AG09309 (cell line): ENCODE measurements around the gene EPHA6.

Experiments used
- DNase-seq: peaks from one replicate; pipeline ENCODE4 v3.0.0-alpha.2; 2010; ENCODE audit warnings: low read depth
- H3K4me3 ChIP-seq: 2 replicates; pipeline ENCODE4 v1.5.1; 2011; ENCODE audit warnings: mild to moderate bottlenecking, low read depth, low read length, moderate library complexity; ENCODE audit not compliant: control insufficient read depth
- TF ChIP-seq, protein P1 (sequence below): IDR thresholded peaks from 2 replicates; pipeline ENCODE4 v1.5.1; 2011; ENCODE audit warnings: mild to moderate bottlenecking, low read depth, low read length, inconsistent platforms; ENCODE audit not compliant: insufficient read depth, control insufficient read depth; ENCODE audit errors: missing control alignments

Gene EPHA6

GRCh38 chr3:97647441-97647982, 833.1 kb downstream of the EPHA6 start:
- H3K4me3 ChIP-seq, result no peak overlapping the region
- no peak for DNase-seq
- TF ChIP-seq, protein P1, sequence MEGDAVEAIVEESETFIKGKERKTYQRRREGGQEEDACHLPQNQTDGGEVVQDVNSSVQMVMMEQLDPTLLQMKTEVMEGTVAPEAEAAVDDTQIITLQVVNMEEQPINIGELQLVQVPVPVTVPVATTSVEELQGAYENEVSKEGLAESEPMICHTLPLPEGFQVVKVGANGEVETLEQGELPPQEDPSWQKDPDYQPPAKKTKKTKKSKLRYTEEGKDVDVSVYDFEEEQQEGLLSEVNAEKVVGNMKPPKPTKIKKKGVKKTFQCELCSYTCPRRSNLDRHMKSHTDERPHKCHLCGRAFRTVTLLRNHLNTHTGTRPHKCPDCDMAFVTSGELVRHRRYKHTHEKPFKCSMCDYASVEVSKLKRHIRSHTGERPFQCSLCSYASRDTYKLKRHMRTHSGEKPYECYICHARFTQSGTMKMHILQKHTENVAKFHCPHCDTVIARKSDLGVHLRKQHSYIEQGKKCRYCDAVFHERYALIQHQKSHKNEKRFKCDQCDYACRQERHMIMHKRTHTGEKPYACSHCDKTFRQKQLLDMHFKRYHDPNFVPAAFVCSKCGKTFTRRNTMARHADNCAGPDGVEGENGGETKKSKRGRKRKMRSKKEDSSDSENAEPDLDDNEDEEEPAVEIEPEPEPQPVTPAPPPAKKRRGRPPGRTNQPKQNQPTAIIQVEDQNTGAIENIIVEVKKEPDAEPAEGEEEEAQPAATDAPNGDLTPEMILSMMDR, result no peak

DNA sequence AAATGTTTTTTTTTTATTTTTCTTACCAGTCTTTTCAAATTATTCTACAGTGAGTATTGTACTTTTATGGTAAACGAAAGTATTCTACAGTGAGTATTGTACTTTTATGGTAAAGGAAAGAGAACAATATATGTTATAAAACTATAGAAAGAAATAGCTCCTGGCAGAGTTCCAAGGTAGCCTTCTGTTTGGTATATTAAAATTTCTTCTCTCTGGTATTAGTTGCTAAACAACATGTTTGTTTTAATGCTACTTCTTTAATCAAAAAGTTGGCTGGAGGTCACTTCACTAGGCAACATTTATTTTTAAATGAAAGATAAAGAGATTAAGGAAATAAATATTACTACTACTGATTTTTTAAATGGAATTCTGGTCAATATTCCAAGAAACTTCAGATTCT, 841.6 kb downstream of the EPHA6 start:
- DNase-seq, result no peak
- TF ChIP-seq, protein P1, result no peak
- no peak overlapping the region for H3K4me3 ChIP-seq

DNA sequence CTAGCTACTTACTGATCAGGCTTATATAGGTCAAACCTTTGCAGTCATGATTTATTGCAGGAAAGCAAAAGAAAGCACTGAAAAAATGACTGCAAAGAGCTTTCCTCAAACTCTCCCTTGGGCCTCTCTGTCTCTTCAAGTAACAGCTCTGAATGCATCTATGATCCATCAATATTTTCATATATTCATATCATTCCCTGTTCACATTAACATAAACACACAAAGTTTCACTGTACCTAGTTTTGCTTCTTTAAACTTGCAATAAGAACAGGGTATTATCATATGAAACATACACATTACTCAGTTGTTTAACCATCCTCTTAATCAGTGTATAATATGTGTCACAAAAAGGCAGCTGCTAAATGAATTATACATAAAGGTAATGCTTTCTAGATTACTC, 842.2 kb downstream of the EPHA6 start:
- no peak for DNase-seq
- TF ChIP-seq, protein P1, result no peak
- H3K4me3 ChIP-seq, result no peak overlapping the region

- TF ChIP-seq, protein P1, result peak; percentile 38
- DNase-seq, result no peak
- H3K4me3 ChIP-seq, result no peak overlapping the region
Measured at GRCh38 chr3:97658668-97659285, 844.4 kb downstream of the EPHA6 start.

GRCh38 chr3:97662264-97662663, 847.9 kb downstream of the EPHA6 start:
- TF ChIP-seq, protein P1, result no peak
- DNase-seq, result no peak
- no peak overlapping the region for H3K4me3 ChIP-seq

GRCh38 chr3:97662762-97663161, 848.4 kb downstream of the EPHA6 start:
- no peak for DNase-seq
- no peak overlapping the region for H3K4me3 ChIP-seq
- TF ChIP-seq, protein P1, result no peak
